Measurements from ENCODE around the gene DCP1B.

DCP1B gene

DNA sequence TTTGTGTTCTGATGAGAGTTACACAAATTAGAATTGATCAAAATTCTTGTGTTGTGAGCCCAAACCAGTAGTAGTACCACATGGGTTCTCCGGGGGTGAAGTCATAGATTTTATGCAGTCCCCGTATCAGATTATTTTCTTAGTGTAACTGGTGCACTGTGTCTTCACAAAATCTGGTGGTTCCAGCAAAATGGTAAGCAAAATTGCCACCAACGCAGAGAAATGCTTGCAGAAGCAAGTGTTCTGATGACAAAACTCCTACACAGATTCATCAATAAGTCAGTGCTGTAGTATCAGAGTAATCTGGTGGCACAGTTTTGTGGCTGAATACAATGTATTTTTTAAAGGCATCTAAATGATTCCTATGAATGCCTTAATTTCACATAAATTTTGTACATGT, 84.5 kb downstream of the DCP1B start:
- no peak for DNase-seq (ENCODE audit: low read depth, low spot score)

DNA sequence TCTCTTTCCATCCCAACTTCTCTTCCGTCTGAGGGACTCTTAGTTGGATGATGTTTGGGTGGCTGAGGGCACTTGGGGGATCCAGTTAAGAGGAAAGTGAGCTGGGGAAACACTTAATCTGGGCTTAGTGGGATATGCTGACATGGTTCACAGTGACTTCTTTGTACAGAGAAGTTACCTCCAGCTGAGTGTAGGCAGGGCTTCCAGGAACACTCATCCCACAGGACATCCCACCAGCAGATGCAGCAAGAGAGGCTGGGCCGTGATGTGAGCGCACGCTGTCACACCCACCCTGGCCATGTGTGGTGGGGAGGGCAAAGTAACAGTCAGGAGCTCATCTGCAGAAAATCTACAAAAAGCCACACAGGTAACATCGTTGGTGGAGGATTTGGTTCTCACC, 85.0 kb downstream of the DCP1B start:
- DNase-seq (ENCODE audit: low read depth, low spot score): no peak

DNA sequence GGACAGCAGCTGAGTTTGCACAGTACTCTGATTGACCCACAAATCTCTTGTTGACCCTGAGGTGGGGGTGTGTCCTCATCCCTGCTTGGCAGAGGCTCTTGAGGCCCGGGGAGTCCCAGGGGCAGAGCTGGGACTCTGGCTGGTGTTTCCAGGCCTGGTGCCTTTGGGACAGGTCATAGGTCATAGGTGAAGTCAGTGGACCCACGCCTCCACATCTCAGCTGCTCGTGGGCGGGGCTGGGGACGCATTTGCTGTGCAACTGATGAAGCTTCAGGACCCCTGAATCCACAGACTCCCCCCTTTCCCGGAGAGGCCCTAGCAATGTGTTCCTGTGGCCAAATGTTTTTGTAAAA, 85.4 kb downstream of the DCP1B start:
- no peak for DNase-seq (ENCODE audit: low read depth, low spot score)

DNA sequence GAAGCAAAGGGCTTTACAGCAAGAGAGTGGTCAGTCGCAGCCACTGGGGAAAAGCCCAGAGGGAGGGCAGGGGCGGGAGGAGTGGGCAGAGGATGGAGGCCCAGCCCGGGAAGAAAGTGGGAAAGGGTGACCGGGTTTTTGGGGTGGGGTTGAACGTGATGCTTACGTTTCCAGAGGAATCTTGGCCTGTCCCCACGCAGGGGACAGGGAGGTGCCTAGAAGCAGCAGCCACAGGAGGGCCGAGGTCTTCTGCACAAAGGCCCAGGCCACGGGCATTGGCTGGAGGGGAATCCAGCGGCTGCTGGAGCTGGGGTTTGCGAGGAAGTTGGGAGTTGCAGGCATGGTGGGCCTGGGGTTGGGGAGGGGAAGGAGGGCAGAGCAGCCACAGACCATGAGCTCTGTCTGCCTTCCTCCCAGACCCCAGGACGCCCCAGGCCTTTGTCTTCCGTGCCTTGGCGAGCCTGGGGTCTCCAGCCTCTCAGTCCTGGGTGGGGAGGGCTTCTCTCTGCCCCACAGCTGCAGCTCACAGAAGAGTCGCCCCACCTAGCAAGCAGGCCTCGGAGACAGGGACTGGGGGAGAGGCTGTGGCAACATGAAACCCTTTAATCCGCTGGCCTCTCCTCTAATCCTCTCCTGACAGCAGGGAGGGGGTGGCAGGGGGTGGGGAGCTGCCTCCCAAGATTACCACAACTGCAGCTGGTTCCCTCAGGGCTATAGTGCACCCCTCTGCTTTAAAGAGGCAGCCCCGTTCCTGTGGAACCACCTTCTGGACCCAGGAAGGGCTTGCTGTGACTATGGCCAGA, 86.0 kb downstream of the DCP1B start, which contains the start of gene CACNA2D4:
Gene CACNA2D4 (minus strand): TSS at position 572 of the 803 bp plus-strand sequence. CDS start 179 bp downstream, at position 393.
- DNase-seq (ENCODE audit: low read depth, low spot score): no peak

DNA sequence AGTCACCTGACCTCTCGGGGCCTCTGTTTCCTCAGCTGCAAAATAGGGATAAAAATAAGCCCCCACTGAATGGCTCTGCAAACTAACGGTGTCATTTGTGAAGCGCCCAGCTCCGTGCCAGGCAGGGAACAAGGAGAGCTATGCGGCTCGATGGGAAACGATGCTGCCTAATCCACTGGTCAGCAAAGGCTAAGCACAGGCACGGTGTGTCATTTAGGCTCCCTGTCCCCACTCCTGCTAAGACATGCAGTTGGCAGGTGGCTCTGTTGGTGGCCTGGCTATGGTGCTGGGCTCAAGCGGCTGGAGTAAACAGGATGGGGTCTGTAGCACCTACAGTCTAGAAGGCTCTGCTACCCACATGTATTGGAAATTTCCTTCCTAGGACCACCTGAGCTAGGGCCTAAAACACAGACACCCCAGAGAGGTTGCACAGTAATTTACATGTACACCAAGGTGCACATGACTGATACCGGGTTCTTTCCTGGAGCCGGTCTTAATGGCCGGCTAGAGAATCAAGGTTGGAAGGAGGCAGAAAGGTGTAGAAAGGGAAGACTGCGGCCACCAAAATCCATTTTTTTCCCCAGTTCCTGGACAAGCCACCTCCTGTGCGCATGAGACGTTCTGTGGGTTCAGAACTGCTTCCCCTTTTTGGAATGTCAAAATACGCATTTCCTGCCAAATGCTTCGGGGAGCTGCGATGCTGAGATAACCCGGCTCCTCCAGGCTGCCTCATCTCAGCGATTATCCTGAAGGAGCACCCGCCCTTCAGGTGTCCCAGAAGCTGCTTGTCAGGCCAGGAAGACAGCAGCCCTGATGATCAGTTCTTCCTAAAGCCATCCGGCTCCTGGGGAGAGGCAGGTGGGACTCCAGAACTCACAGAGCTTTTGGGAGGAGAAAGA, 86.8 kb downstream of the DCP1B start:
- DNase-seq (ENCODE audit: low read depth, low spot score): no peak

DNA sequence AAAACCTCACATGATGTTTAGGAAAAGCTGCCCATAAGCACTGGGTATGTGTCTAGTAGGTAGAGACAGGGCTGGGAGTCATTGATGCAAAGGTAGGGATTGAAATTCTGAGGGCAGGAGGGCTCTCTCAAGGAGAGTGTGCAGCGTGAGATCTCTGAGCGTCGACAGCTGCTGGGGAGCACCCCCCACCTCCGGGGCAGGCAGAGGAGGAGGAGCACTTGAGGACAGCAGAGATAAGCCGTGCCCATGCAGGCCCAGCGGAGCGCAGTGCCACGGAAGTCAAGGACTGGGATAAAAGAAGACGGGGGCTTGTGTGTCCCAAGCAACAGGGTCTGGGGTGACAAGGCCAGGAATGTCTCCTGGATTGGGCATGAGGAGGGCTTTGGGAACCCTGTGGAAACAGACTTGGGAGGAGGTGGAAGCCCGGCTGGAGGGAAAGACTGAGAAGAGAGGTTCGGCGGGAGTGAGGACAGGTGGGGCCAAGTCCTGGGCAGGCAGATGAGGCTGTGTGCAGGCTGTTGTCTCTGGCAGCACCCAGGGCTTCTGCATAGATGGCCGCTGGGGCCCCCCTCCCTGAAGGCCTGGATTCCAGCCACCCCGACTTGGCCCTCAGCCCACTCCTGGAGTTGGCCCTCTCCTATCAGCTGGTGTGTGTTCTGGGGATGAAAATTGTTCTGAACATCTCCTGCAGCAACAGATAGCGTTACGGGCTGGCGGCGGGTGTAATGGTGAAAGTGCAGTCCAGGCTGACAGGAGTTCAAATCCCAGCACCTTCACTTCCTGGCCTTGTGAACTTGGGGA, 87.7 kb downstream of the DCP1B start:
- no peak for DNase-seq (ENCODE audit: low read depth, low spot score)

DNA sequence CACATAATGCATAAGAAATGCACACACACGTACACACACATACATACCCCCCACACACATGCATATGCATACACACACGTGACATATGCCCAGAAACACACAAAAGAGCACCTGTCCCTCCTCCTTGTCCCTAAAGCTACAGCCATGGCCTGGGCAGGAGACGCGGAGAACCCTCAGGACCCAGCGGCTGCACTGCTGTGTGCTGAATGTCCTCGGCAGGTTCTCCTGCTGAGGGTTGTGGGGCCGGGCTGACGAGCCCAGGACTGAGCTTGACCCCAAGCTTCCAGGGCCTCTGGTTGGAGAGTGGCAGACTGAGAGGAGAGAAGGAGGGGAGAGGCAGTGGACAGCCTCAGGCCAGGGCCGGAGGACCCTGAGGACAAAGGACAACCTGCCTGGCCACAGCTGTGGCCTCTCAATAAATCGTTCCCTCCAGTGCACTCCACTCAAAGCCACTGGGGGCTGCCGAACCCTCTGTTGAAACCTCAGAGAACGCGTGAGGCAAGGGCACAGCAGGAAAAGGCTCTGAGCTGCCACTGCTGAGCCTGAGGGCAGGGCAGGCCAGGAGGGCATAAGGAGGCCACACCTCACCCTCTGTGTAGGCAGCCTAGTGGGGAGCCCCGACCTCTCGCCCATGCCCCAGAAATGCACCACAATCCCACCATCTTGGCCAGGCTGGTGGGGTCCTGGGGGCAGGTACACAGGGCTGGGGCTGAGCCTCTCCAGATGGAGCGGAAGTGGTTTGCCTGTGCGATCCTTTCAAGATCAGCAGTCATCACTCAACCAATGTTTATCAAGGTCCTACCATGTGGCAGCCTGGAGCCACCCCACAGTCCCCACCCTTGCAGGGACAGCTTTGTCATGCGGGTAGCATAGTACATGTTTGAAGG, 88.9 kb downstream of the DCP1B start:
- DNase-seq (ENCODE audit: low read depth, low spot score): no peak

DNA sequence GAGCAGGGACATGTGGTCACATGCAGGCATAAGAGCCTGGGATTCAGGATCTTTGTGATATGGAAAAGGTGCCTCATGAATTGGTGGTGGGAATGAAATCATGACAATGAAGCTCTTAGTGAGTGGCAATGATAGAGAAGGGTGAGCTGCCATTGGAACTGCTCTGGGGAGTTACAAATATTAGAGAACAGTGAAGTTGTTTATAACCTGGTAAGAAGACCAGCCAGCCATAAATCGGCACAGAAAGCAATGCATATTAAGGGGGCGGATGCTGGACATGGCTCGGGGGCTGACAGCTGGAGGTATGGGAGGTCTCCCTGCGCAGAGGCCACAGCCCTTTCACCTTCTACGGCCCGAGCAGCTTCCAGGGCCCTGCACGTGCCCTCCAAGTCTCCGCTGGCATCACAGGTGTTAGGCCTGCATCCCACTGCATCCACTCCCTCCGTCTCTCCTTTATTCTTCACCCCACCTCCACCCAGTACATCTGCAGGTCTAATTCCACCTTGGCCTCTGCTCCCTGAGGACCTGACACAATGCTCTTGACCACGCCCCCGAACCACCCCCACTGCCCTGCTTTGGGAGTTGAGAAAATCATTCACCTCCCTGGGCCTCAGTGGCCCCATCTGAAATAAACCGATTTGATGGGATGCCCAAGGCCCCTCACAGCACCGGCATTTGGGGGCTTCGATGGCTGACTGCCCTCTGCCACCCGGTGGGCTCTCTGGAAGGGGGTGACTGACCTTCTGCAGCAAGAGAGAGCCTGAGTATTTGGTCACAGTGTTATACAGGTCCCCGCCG, 89.9 kb downstream of the DCP1B start:
- DNase-seq (ENCODE audit: low read depth, low spot score): no peak

DNA sequence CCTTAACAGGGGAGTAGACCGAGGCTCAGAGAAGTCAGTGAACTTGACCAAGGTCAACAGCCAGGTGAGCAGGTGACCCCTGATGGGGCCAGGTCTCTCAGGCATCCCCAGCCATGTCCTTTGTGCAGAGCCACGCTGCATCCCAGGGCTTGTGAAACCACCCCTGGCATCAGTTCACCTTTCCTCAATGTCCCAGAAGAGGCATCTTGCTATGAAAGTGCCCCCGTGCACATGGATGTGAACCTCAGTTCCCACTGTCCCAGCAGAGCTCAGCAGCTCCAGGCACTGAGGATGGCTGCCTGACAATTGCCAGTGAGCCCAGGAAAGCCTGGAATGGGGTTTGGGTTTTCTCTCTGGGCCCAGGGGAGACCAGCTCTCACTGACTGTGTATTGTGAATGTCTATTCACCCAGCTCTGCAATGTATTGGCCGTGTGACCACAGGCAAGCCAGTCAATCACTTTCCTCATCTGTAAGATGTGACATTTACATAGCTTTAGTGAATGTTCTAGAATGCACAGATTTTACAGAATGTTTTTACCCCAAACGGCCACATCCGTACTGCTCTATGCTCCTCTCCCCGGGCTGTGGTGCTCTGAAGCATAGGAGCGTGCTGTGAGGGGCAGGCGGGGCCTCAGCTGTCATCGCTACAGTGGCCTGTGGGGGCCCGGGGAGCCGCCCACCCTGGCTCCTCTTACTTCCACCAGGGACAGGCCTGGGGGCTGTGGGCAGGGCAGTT, 90.7 kb downstream of the DCP1B start:
- no peak for DNase-seq (ENCODE audit: low read depth, low spot score)

DNA sequence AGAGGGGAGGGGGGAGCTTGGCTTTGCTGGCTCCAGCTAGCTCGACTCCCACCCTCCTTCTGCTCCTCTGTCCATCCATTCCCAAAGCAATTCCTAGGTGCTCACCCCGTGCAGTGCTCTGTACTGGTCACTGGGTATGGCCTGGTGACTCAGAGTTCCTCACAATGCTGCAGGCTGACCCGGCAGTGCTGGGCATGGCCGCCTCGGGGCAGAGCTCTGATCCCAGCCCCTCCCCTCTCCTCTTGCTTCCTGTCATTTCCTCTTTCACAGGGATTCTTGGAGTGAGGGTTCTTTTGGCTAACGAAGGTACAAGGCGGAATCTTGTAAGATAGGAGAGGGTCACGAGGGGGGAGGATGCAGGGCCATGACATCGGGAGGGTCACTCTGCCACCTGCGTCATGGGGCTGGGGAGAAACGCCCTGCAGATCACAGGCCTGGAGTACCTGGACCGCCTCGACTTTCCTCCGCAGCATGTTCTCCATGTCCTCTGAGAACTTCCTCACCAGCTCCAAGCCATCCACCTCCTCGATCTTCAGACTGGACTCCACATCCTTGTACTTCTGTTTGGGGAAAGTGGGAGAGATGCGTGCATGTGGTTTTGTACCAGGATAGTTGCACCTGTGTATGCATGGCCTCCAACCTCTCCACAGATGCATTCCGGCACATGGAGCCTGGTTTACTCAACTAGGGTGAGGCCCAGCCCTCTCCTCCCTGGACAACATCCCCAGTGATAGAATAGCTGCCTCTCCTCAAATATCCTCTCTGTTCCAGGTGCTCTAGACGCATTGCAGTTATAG, 91.5 kb downstream of the DCP1B start:
- DNase-seq (ENCODE audit: low read depth, low spot score): peak; percentile 48

DNA sequence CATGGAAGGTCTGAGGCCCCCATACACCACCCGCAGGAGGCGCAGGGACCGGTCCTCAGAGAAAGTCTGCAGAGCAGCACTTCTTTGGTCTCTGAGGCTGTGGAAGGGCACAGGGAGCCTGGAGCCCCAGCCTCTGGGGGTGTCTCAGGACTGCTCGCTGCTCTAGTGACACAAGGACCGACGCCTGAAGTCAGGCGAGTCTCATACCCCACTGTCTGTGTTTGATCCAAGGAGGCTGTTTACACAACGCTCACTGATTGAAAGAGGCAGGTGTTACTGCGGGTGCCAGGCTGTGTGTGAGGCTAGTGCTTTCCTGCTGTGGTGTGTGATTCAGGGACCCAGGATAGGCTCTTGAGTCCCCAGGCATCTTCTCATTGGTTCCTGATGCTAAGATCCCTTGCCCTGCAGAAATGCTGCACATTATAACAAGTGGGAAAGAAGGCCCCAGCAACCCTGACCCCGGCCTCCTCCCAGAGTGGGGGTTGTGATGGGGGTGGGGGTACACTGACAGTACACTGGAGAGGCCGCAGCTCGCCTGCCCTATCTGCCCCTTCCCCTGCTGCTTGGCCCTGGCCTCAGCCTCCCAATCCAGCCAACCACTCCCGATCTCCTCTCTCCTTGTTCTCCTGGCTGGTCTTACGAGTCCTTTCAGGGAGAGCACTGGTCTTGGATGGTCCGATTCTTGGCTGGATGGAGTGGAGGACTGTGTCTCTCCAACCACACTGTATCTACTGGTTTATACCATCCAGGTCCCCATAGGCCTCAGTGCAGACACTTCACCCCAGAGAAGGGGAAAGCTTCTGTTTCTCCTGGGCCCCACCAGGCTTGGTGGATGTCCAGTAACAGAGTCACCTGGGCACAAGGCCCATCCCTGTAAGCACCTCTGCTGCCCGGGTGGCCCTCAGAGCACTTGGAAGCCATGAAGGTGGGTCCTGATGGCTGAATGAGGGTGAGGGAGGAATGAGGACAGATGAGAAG, 92.4 kb downstream of the DCP1B start:
- DNase-seq (ENCODE audit: low read depth, low spot score): no peak

DNA sequence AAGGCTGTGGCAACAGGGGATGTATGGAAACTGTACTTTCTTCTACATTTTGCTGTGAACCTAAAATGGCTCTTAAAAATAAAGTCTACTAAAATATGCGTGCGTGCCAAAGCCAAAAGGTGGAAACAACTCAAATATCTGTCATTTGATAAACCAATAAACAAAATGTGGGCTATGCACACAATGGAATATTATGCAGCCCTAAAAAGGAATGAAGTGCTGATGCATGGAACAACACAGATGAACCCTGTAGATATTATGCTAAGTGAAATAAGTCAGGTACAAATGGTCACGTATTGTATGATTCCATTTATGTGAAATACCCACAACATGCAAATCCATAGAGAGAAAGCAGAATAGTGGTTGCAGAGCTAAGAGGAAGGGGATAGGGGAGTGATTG, 93.8 kb downstream of the DCP1B start:
- no peak for DNase-seq (ENCODE audit: low read depth, low spot score)

DNA sequence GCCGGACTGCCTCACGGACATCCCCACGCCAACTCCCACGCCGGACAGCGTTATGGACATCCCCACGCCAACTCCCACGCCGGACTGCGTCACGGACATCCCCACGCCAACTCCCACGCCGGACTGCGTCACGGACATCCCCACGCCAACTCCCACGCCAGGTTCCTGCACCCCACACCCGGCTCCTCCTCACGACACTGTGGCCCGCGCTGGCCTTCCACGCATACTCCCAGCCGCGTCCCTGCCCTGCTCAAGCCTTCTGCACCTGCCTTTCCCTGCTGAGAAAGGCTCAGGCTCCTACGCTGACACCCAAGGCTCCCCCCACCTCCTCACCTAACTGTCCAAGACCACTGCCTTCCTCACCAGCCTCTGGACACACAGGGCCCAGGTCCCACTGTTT, 95.5 kb downstream of the DCP1B start:
- DNase-seq (ENCODE audit: low read depth, low spot score): no peak

DNA sequence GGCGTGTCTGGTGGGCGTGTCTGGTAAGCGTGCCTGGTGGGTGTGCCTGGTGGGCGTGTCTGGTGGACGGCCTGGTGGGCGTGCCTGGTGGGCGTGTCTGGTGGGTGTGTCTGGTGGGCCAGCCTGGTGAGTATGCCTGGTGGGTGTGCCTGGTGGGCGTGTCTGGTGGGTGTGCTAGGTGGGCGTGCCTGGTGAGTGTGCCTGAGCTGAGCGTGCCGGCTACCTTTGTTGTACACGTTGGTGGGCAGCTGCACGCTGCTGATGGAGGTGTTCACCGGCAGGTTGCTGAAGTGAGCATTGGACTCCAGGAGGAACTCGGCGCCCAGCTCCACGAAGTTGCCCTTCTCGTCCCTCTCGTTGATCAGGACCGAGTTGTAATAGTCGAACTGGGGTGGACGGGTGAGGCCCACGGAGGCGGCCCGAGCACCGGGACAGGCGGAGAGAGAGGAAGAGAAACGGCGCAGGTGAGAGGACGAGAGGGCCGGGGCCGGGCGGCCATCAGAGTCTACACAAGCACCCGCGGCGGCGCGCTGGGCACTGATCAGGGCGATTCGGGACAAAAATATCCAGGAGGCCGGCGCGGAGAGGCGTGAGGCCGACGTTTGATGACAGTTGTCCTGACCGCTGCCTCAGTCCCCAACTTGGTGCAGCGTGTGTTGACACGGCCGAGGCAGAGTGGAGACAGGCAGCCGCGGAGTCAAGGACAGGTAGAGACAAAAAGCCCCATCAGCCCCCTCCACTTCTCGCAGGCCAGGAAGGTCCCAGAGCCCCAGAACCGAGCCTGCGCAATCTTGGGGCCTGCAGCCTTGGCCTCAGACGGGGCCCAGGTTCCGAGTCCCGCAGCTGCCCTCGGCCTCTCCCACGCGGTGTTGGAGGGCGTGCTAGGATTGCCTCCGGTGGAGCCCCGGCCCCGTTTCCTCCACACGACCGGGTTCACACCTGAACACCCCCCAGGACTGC, 96.3 kb downstream of the DCP1B start:
- peak; percentile 72 for DNase-seq (ENCODE audit: low read depth, low spot score)

DNA sequence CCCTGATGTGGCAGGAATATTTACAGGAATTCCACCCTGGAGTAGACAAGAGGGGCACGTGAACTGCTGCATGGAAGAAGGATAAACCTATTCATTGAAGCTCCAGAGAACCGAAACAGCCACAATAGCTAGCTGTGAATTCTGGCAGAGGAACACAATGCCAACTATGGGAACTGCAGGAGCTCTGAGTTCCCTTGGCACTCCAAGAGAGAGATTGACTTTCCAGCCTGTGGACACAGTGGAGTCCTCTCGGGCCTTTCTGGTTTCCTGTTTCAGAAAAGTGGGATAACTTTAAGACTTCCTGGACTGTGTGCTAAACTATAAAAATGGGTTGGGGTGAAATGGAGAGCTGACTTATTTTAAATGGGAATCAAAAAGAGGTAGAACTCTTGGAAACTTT, 97.7 kb downstream of the DCP1B start:
- DNase-seq (ENCODE audit: low read depth, low spot score): peak; percentile 0

DNA sequence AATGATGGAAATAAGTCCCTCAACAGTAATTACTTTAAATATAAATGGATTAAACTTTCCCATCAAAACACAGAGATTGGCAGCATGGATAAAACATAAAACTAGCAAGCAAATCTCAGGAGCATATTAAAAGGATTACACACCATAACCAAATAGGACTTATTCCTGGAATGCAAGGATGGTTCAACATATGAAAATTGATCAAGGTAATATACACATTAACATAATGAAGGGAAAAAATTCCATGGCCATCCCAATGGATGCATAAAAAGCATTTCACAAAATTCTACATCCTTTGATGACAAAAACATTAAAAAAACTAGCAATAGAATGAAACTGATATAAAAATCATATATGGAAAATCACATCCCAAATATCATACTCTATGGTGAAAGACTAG, 99.4 kb downstream of the DCP1B start:
- DNase-seq (ENCODE audit: low read depth, low spot score): no peak

All from ELF-1 (cell line).